Inflammatory macrophage treated with lipopolysaccharide for 1 hour (primary cell): ENCODE measurements around the gene N4BP3.
A peak's percentile ranks its signal among the peaks of the same experiment; 100 is the strongest.
"Not testable (repeated sequence)": the region's sequence is repeated elsewhere in the genome, so short reads cannot be mapped to it uniquely, and the experiment has no call there.

Experiments
- DNase-seq, 2 donors: peaks; one replicate each; pipeline ENCODE4 v3.0.0-alpha.2; 2020 to 2022

The N4BP3 gene

DNA sequence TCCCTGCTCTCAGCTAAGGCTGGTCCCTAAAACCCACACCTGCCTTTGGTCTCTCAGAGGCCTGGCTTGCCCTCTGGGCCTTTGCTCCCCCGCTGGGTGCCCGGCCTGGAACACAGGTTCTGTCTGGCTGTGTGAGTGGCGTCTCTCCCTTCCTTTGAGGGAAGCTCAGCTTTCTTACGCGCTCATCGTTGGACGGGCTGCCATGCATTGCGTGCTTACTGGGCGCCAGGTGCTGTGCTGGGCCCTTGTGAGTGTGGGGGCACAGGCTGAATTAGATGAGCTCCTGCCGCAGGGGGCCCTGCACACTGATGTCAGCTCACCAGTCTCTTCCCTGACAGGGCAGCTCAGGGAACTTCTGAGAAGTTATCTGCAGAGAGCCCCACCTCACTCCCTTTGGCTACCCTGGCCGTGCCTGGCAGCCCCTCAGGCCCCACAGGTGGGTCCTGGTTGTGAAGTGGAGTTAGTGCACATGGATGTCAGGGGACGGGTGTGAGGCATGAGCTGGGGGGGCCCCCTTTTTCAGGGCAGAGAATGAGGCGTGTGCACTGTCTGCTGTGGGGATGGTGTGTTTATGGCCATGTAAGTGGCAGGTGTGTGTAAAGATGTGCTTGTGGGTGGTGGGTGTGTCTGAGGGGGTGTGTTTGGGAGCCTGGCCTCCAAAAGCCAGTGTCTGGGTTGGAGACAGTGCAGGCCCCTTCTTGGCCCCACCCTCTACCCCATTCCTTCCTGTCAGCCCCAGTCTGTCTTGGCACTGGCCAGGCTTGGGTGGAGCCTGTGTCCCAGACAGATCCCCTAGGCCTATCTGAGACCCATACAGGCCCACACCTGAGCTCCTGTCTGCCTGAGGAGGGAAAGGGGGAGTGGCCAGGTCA is 10.0 kb downstream of the N4BP3 start:
- no peak for DNase-seq

DNA sequence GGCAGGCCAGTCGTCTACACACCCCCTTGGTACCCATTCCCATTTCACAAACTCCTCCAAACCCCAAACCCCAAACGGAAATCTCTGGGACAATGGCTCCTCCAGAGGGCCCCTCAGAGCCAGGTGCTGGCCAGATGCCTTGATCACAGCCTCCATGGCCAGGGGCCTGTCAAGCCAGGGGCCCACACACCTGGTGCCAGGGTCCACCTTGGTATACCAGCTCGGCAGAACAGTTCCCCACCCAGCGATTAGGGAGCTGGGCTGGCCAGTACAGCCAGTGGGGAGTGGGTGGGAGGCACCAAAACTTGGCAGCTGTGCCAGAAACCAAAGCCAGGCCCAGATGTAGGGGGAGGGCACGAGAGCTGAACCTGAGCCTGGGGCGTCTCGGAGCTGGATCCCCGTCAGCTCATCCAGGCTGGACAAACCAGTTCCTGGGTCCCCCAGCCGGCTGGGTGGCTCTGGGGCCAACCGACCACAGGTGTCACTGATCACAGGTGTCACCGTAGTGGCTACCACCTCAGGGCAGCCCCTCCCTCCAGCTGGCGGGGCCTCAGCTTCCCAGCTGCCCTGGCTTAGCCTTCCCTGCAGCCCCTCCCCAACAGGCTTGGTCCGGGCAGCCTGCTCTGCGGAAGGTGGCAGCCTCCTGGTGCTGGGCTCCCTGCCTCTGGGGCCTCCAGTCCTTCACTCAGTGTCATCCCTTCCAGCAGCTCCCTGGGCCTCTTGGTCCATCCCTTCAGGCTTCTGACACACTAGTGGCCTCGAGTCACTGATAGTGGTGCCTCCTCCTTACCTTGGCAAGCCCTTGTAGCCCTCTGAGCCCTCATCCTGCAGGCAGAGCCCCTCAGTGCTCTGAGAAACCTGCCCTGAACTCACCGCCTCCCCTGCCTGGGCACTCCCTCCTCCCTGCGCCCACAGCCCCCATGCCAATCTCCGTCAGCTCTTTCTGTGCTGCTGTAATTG is 10.9 kb downstream of the N4BP3 start:
- DNase-seq = no peak

DNA sequence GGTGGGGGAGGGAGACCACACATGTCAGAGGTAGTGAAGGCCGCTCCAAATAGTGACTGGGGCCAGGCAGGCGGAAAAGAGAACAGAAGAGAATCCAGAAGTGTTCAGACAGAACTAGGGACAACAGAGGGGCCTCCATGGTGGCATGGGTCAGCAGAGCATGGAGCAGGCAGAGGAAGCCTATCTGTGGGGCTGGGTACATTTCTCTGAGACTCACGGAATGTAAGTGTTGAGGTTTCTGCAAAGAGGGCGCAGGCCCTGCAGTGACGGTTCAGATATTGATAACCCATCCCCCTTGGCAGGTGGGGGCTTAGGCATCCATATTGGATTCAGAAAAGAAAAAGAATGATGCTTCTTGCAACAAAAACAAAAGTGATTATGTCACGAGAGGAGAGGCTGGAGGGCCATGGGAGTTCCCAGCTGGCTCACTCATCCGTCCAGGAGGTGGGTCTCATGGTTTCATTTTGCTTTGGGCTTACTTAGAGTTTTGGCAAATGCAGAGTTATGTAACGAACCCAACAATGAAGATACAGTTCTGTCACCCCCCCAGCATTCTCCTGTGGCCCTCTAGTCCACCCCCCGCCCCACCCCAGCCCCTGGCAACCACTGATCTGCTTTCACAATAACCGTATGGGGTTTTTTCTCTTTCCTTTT is 12.0 kb downstream of the N4BP3 start:
- no peak for DNase-seq

DNA sequence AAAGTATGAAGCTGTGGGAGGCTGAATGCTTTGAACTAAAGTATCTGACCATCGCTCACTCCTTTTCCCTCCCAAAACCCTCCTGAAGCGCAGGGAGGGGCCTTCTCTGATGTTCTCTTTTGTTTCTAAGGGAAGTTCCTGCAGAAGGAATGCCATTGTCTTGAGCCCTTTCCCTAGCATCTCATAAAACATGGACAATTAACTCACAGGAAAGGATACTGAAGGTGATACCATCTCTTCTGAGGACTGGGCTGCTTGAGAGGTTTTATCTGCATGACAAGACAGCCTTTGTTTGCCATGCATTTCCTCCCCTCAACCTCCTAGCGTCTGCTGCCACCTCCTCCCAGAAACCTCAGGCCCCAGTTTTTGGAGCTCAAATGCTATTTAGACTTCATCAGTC is 13.2 kb downstream of the N4BP3 start:
- no peak for DNase-seq

DNA sequence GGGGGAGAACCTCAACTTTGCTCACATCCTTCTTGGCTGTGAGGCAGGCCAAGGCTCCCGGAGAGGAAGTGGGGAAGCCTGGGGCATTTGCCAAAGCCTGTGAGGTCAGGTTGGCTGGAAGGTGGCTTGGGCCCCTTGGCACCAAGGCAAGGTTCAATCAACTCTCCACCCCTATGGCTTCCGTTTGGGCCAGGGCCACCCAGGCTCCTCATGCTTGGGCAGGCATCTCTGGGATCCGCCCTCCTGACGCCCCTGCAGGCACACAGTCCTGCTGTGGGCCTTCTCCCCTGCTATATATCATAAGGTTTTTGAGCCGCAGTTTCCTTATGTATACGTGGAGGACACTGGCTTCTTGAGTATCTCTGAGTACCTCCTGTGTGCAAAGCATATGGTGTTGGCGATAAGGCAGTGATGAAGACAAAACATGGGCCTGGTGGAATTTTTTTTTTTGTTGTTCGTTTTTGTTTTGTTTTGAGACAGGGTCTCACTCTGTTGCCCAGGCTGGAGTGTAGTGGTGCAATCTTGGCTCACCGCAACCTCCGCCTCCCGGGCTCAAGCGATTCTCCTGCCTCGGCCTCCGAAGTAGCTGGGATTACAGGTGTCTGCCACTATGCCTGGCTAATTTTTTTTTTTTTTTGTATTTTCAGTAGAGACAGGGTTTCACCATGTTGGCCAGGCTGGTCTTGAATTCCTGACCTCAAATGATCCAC is 14.1 kb downstream of the N4BP3 start:
- DNase-seq = not testable (repeated sequence)

DNA sequence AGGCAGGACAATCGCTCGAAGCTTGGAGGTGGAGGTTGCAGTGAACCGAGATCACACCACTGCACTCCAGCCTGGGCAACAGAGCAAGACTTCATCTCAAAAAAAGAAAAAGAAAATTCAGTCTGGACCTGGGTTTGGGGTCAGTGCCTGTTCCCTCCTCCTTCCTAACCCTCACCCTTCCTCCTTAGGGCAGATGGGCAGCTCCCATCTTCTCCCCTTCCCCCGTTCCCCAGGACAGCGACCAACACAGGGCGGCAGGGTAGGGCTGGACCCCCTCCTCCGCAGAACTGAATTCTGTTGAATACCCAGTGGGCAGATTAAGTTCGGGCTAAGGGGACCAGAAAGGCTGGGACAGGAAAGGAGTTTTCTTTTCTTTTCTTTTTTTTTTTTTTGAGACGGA is 16.0 kb downstream of the N4BP3 start:
- DNase-seq = no peak

DNA sequence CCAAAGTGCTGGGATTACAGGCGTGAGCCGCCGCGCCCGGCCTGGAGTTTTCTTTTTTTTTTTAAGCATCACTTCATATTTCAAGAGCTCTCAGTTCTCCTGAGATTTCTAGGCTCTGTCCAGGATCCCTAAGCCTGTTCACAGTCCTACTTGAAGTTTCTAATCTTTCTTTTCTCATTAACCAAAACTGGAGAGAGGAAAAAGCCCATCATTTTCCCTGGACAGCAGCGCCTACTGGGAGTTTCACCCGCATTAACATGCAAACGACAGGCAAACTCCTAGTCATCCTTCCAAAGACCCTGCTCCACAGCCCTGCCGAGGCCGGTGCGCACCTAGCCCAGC is 16.9 kb downstream of the N4BP3 start:
- not testable (repeated sequence) for DNase-seq

DNA sequence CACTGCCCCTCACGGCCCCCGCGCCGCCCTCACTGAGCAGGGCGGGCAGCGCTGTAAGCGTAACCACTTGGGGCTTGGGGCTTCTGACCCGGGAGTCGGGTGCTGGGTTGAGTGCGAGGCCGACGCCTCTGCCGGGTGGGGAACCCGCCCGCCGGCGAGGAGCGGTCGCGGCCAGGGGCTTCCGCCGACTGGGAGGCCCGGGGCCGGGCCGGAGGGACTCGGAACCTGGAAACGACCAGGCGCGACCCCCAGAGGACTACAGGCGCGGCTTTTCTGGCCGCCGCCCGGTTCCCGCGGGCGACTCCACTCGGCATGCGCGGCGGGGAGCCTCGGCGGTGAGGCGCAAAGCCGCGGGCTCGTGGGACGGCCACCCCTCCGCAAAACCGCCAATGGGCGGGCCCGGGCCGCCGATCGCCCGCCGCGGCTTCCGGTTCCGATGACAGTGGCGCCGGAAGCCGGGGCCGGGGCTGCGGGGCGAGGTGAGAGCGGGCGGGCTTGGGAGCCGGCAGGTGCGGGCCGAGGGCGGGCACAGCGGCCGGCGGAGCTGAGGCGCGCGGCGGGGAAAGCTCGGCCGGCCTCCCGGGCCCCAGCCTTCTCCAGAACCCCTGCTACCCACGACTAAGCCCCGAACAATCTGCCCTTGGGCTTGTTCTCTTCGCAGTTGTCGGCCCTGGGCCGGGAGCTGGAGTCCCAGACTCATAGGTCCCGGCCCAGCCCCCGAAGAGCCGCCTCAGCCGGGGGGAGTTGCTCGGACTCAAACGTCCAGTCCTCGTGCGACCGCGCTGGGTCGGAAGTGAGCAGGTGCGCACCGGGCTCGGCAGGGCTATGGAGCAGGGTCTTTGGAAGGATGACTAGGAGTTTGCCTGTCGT is 17.5 kb downstream of the N4BP3 start, which contains the start of gene RMND5B:
Gene RMND5B (plus strand): TSS at position 439 of the 870 bp plus-strand sequence. CDS start 7,106 bp downstream, outside the sequence.
- DNase-seq = peak; percentile 71 to 81

DNA sequence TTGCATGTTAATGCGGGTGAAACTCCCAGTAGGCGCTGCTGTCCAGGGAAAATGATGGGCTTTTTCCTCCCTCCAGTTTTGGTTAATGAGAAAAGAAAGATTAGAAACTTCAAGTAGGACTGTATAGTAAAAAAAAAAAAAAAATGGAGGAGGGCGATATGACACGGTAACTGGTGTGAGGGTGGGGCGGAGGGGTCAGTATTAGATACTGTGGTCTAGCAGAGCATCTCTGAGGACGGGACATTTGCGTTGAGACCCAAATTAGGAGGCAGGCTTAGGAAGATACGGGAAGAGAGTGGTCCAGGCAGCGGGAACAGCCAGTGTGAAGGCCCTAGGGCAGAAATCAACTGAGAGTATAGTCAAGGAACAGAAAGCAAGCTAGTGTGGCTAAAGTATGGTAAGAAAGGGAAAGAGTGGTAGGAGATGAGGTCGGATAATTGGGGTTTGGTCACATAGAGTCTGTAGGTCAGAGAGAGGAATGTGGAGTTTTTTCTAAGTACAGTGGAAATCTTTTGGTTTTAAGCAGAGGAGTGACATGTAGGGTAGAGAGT is 18.2 kb downstream of the N4BP3 start:
- DNase-seq = no peak

DNA sequence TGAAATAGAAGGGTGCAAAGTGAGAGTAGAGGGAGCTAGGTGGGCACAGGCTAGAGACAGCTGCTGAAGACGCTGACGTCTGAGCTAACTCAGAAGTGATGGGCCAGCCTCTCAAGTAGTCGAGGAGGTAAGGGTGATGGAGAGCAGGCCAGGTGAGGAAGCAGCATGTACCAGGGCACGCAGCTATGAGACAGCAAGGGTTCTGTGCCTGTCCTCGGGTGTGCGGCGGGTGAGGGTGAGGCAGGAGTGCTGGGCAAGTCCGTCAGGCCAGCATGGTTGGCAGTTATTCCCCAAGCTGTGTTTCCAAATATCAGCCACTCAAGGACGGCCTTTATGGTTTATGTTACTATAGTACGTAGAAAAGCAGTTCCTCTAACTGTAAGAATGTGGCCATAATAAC is 23.7 kb downstream of the N4BP3 start:
- DNase-seq = no peak

DNA sequence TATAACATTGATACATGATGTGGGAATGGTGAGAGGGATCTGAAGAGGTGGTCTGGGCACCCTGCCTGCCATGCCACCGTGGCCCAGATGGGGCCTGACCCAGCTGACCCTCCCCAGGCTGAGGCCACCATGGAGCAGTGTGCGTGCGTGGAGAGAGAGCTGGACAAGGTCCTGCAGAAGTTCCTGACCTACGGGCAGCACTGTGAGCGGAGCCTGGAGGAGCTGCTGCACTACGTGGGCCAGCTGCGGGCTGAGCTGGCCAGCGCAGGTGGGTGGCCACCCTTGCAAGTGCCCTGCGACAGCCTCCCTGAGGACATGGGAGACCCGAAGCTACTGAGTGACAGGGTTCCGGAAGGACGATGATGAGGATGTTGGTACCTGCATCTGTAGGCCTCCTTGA is 24.7 kb downstream of the N4BP3 start:
- DNase-seq = no peak

DNA sequence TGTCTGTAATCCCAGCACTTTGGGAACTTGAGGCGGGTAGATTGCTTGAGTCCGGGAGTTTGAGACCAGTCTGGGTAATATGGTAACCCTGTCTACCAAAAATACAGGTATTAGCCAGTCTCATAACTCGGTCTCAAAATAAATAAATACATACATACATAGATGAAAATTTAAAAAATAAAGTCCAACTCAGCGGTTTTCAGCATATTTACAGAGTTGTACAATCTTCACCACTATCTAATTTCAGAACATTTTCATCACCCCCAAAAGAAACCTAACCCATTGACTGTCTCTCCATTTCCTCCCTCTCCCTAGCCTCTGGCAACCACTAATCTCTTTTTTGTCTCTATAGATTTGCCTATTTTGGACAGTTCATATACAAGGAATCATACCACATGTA is 28.2 kb downstream of the N4BP3 start:
- no peak for DNase-seq

DNA sequence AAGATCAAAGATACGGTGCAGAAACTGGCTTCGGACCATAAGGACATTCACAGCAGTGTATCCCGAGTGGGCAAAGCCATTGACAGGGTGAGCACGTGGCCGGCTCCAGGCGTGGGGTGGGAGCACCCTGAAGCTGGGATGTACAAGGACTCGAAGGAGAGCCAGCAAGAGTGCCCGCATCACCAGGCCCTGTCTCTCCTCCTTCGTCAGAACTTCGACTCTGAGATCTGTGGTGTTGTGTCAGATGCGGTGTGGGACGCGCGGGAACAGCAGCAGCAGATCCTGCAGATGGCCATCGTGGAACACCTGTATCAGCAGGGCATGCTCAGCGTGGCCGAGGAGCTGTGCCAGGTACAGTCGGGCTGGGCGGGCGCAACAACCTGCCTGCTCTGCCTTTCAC is 29.3 kb downstream of the N4BP3 start:
- DNase-seq = no peak

DNA sequence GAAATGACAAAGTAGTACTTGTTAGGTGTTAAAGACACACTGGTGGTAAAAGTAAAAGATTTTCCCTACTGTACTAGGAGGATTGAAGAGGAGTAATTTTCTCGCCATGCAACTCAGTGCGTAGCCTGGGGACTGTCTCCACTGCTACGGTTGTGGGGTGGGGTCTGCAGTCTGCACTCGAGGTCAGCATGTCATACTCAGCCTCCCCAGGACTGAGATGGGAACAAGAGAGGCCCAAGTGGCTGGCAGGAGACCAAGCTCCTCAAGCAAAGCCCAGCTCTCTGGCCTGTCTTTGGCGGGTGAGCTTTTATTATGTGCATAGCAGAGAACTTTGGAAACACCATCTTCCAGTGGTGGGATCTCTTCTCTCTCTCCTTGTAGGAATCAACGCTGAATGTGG is 29.9 kb downstream of the N4BP3 start:
- DNase-seq = no peak

DNA sequence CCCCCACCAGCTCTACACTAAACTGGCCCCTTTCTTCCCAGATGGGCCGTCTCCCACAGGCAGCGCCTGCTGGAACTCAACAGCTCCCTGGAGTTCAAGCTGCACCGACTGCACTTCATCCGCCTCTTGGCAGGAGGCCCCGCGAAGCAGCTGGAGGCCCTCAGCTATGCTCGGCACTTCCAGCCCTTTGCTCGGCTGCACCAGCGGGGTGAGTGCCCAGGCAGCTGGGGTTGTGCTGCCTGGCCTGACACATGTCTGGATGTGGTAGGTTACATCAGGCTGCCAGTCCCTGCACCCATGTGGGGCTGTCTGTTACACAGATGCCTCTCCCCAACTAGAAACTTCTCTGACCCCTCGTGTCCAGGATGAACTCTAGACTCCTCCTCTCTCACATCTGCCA is 30.6 kb downstream of the N4BP3 start:
- DNase-seq = no peak

DNA sequence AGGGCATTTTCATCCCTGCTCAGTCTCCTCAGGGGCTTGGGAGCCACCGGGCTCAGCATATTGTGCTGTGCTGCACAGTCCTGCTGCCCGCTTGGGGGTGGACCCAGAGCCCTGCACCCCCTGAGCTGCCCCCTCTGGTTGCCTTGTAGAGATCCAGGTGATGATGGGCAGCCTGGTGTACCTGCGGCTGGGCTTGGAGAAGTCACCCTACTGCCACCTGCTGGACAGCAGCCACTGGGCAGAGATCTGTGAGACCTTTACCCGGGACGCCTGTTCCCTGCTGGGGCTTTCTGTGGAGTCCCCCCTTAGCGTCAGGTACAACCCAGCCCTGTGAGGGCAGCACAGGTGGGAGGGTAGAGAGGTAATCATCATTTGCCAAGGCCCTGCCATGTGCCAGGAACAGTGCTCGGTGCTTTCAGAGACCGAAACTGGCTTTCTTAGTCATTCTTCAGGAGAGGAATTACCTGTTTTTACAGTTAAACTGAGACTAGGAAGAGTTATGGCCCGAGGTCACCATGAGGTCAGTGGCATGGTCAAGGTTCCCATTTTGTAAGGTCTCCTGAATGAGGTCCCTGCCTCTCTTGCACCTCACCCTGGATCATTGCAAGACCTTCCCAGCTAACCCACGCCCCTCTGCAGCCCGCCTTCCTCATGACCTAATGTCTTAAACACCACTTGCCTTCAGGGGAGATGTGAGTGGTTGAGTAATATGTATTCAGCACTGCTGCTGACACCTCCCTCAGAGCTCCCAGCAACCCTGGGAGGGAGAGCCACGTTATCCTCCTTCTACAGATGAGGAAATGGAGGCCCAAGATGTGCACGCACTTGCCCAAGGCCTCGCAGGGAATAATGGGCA is 32.9 kb downstream of the N4BP3 start:
- DNase-seq = peak in 1 of 2 donors; percentile 28

DNA sequence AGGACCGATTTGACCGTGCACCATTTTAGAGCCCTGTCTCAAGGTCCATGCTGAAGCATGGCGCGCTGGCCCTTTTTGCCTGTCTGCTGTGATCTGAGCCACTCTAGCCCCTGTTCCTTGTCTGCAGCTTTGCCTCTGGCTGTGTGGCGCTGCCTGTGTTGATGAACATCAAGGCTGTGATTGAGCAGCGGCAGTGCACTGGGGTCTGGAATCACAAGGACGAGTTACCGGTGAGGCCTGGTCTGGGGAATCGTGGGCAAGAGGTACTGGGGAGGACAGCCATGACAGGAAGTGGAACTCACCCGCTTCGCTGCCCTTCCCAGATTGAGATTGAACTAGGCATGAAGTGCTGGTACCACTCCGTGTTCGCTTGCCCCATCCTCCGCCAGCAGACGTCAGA is 34.1 kb downstream of the N4BP3 start:
- DNase-seq = no peak

DNA sequence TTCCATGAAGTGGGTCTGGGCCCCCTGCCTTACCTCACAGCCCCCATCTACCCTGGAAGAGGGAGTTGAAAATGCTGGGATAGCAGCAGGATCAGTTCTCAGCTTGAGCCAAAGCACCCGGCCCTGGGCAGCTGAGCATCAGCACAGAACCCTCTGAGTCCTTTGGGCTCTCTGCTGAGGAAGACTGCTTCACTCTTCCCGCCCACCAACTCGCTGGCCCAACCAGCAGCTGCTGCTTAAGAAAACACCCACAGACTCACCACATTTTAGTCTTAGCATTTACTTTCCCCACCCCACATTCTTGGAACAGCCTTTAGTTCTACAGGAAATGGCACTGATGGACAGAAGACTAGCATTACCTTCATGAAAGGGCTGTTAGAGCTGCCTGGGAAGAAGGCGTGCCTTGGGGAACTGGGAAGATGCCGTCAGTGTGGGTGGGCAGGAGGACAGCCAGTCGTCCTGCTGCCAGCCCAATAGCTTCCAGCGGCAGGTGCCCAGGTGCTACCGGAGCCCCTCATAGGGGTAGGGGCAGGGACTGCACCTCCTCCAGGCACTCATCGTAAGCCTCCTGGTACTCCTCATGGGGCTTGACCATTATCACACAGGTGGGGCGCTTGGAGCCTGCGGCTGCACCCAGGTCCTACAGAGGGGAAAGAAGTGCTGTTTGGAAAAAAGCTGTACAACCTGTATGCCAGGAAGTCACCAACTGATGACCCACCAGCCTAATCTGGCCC is 36.0 kb downstream of the N4BP3 start:
- no peak for DNase-seq

DNA sequence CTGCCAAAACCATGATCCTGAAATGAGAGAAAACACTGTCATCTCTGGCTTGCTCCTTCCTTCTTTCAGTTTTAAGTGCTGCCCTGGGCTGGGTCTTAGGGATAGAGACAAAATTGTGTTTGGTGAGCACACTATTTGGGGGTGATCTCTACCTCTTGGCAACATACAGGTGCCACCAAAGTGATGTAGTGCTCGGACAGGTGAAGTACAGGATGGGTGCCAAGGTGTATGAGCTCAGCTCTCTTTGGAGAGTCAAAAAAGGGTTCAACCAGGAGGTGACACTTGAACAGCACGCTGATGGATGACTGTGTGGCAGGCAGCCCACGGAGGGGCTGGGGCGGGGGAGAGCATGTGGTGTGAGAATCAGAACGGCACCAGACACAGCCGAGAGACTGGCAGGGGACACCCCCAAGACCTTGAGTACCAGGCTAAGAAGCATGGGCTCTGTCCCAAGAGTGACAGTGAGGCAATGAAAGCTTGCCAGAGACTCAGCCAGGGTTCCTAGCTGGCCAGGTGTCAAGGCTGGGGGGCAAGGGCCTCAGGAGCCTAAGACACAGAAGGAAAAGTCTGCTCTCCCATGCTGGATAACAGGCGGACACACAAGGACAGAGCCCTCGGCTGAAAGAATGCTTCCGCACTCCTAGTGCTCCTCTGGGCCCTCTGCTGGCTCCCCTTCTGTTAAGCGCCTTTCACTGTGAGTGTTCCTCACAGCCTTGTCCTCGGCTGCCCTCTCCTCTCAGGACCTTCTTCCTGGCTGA is 37.8 kb downstream of the N4BP3 start:
- DNase-seq = no peak
